NCI-H446 treated with DMSO at 0.1 percent for 48 hours (cell line): ENCODE measurements around the gene GHDC.
"Not testable (repeated sequence)": the region's sequence is repeated elsewhere in the genome, so short reads cannot be mapped to it uniquely, and the experiment has no call there.

Experiments
- DNase-seq: peaks from one replicate; lab custom pipeline; 2025; lab: John Stamatoyannopoulos, UW

GHDC gene

DNA sequence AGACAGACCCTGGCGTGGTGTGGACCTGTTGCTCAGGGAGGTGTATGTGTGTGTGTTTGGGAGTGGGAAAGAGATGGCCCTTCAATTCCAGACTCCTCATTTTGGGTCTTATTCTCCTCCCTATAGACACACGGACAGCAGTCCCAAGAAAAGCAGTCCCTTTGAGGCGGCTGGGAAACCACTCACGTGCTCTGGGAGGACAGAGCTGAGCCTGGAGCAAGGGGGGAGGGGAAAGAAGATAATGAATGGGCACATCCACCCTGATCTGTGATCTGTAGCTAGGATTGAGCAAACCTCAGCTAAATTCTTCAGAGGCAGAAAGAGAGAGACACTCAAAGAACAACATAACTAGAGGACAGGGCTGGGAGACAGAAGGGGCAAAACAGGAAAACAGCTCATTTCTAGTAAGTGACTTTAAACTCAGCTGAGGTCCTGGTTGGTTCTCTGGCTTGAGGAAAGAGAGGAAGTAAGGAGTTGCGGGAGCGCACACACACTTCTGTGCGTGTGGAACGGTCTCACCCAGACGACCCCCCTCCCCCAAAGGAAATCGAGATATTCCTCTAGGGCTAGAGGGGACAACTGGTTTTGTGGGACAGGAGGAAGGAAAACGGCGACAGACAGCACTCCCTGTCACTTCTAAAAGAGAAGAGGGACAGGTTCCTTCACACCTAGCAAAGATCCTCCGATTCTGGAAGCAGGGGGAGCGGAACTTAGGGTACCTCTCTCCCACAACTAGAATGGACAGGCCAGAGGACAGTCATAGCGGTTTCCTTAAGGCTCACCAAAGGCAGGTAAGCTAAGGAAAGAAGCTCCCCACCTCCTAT lies 40.2 kb downstream of the GHDC start:
- no peak for DNase-seq

DNA sequence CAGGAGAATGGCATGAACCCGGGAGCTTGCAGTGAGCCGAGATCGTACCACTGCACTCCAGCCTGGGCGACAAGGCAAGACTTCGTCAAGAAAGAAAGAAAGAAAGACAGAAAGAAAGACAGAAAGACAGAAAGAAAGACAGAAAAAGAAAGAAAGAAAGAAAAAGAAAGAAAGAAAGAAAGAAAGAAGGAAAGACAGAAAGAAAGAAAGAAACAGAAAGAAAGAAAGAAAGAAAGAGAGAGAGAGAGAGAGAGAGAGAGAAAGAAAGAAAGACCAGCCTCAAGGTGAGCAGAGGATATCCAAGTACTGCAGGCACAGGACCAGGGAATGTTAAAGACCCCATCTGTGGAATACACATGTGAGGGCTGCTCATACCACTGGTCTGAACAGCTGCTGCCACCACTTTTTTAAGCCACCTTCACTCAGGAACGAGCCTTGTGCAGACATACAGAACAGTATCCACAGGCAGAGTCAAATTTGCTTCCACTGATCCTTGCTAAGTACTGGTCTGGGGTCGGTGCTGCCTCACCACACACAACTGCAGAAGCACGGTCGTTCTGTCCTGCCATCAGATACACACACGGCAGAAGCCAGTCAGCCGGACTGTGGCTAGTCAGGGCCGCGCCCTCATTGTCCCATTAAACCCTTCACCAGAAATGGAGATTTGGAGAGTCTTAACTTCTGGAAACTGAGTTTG lies 47.2 kb downstream of the GHDC start:
- no peak for DNase-seq

DNA sequence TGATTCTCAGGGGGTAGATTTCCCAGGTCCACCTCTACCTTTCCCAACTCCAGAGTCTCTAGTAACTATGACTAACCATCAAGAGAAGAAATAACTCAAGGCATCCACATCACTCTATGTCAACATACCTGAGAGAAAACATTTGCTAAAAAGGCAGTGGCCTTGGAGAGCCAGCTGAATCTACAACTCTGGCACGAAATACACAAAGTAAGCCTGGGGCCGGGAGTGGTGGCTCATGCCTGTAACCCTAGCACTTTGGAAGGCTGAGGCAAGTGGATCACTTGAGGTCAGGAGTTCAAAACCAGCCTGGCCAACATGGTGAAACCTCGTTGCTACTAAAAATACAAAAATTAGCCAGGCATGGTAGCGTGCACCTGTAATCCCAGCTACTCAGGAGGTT lies 51.2 kb downstream of the GHDC start:
- DNase-seq: not testable (repeated sequence)

DNA sequence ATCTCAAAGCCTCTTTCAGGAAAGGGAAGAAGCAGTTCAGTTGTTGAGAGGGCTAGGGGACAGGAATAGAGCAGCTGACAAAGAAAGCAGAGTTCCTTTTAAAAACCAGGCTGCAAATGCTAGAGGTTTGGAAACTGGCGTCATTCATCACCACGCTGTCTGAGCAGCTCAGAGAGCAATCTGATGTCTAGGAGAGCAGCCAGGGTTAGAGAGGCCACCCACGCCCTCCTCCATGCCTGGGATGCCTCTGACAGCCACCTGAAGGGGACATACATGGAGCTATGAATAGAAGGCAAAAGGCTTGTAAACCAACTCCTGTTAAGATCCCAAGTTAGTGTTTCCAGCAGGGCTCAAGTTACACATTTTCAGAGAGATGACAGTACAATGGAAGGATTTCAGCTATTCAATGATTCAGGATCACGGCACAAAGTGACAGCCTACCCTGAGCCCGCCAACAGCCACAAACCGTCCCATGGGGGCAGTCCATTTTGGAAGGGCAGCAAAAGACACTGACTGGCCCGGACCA lies 51.9 kb downstream of the GHDC start:
- DNase-seq: no peak

DNA sequence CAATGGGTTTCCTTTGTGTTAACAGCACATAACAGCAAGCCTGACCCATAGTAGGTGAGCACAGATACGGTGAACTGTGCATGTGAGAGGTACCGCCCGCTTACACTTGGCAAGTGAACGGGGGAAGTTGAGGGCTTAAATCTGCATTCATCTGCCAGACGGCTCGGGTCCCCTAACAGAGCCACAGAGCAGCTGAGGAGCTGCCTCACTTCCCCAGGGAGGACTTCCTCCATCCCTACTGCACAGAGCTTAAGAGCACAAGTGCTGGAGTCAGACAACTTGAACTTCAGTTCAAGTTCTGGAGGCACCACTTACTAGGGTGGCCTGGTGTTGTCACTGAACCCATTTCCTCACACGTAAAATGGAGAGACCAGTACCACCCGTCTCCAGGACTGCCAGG lies 52.9 kb downstream of the GHDC start:
- DNase-seq: no peak

DNA sequence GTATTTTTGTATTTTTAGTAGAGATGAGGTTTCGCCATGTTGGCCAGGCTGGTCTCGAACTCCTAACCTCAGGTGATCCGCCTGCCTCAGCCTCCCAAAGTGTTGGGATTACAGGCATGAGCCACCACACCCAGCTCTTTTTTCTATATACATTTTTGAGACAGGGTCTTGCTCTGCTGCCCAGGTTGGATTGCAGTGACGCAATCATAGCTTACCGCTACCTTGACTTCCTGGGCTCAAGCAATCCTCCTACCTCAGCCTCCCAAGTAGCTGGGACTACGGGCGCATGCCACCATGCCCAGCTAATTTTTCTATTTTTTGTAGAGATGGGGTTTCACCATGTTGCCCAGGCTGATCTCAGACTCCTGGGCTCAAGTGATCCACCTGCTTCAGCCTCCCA lies 53.6 kb downstream of the GHDC start:
- not testable (repeated sequence) for DNase-seq
